ENCODE data around the gene NEIL3.

The NEIL3 gene

GRCh38 chr4:177374966-177375365, 65.3 kb downstream of the NEIL3 start:
- FAIRE-seq, result no peak

- no peak for FAIRE-seq
These were observed 65.7 kb downstream of the NEIL3 start for GRCh38 chr4:177375372-177375771.

DNA sequence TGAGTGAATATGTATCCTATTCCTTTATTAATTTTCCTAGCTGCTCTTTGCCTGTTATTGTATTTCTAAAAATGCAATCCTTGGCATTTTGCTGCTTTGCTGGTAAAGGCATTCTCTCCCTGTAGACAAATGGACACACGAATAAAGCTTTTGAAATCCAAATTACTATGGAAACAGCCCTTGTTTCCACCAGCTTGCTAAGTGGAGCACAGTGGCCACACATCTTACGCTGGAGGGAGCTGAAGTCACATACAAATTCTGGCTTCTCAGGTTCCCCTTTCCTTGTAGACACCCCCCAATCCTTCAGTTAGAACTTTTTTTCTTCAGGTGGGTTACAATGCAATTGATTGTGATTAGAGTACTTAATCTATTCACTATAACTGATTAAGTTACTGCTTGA, 66.3 kb downstream of the NEIL3 start:
- no peak for FAIRE-seq

- no peak for FAIRE-seq
These were observed 71.1 kb downstream of the NEIL3 start for GRCh38 chr4:177380730-177381287.

- no peak for FAIRE-seq
These were observed 72.2 kb downstream of the NEIL3 start for GRCh38 chr4:177381762-177382310.

DNA sequence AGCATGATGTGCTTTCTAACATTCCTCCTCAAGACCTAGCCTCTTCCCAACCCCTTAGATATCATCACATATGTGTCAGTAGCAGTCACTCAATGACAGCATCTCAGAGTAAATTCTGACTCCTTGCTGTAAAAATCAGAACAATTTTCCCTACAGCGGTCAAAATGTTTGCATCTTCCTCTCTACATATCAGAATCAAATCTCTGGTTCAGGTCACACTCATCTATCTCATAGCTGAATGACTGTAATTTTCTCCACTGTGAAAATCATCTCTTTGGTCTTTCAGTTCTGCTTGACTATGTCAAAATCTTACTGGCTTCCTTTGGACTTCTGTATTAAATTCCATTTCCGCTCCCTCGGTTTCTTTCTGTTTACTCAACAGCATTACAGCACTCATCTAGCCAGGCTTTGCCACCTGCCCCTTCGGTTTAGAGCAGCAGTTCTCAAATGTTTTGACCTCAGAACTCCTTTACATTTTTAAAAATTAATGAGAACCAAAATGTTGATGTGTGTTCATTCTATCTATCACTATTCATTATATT, 75.3 kb downstream of the NEIL3 start:
- FAIRE-seq, result no peak

- no peak for FAIRE-seq
These were observed 76.1 kb downstream of the NEIL3 start for GRCh38 chr4:177385576-177386277.

- no peak for FAIRE-seq
These were observed 76.7 kb downstream of the NEIL3 start for GRCh38 chr4:177386278-177386815.

DNA sequence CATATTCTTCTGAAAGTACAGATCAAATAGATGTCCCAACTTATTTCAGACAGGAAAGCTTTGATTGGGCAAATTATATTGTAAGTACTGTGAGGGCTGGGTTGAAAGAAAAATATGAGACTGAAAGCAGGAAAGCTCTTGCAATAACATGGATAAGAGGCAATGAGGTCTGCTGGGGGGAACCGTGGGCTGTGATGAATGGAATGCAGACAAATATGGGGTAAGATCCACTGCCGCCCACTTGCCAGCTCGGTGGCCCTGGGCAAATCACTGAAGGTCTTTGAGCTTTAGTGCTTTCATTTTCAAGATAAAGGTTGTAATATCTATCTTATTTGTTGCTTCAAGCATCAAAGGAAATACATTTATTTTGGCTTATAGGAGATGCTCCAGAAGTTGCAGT, 81.6 kb downstream of the NEIL3 start:
- no peak for FAIRE-seq

DNA sequence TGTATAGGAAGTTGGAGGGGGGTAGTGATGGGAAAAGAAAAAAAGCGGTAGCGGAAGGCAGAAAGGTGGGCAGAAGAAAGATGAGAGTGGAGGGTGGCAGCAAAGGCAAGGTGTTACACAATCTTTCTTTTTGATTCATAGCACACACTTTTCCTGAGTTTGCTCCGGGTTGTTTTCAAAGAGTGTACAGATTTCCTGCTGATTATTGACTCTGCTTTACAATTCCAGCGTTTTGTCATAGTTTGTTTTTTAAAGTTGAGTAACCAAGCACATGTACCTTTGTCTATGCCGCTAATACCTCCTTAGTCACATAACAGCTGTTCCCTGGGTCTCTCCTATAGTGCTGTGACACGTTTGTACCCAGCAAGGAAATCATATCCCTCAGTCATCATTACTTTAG, 82.3 kb downstream of the NEIL3 start:
- no peak for FAIRE-seq

- no peak for FAIRE-seq
These were observed 83.6 kb downstream of the NEIL3 start for GRCh38 chr4:177393236-177393635.

DNA sequence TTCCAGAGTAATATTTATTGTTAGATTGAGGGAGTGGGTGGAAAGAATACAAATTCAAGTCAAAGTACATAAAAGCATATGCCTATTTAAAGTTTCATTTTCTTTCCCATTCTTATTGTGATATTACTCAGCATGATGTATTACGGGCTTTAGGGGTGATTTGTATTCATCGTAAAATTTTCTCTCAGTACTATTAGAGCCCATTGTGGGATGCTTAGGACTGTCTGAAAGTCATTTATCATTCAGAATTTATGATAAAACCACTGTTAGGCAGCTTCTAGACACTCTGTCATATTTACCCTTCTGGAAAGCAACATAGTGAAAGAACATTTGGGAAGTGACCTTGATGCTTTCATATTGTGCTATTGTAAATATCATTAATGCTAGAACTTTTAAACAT, 86.7 kb downstream of the NEIL3 start:
- no peak for FAIRE-seq

GRCh38 chr4:177400030-177400429, 90.4 kb downstream of the NEIL3 start:
- no peak for FAIRE-seq

DNA sequence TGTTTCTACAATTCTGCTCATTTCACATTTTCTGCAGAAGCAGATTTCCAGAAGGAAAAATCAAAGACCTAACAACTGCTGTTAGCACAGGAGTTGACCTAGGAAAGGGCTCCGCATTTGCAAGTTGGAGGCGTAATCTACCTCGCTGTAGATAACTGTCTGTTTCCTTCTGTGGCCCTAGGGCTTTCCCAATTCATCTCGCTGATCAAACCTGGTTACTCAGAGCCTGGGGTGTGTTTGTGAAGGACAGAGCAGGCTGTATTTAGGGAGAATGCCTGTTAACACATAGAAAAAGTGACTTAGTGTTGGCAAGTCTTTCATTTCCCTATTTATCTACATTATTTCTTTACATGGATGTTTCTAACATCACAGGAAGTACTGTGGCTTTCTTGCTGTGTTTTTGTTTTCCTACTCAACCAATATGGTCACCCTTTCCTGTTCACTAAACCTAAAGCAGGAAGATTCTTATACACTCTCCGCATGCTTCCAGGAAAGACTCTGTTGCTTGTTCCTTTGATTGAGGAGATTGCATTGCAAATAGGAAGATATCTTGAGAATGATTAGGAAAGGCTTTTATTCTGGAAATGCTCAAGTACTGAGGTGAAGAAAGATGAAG, 92.1 kb downstream of the NEIL3 start:
- no peak for FAIRE-seq

GRCh38 chr4:177403746-177404145, 94.1 kb downstream of the NEIL3 start:
- no peak for FAIRE-seq

DNA sequence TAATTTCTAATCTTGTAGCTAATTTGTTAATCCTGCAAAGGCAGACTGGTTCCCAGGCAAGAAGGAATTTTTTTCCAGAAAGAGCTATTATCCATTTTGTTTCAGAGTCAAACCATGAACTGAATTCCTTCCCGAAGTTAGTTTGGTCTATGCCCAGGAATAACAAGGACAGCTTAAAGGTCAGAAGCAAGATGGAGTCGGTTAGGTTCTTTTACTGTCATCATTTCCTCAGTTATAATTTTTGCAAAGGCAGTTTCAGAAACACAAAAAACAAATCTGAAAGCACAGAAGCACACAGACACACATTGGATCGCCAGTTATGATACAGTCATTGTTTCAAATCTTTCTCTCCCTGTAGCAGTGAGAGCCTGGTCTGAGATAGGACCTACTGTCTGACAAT, 94.7 kb downstream of the NEIL3 start:
- no peak for FAIRE-seq

DNA sequence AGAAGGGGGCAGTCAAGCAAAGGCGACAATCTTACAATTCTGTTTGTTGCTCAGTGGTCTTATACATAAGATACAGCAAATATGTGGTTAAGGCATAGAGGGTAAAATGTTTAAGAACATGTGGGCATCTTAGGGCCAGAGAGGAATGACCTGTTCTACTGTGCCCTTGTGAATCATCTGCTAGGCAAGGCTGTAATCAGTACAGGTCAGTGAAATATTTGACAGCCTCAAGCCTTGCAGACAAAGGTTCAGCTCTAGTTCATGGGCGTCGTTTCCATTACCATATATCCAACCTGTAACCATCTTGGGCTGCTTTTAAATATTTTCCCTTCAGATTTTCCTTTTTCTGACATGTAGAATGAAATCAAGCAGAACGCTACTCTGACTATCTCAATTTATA, 95.3 kb downstream of the NEIL3 start:
- FAIRE-seq, result no peak

GRCh38 chr4:177405508-177405907, 95.8 kb downstream of the NEIL3 start:
- no peak for FAIRE-seq

GRCh38 chr4:177408023-177408422, 98.3 kb downstream of the NEIL3 start:
- no peak for FAIRE-seq

DNA sequence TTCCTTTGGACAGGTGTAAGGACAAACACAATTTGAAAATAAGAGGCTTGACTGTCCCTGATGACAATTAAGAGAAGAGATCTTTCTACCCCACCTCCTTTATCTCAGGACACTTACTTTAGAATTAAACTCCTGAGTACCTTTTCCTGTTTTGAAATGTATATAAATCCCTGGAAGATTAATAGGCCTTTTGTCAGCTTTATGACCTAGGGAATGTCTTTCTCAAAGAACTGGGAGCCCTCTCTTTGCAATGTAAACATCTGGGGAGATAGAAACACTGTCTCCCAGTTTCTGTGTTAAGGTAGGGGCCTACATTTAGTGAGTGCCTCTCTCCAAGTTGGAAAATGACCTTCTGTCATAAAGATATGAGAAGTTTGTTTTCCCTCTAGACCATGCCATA, 100.9 kb downstream of the NEIL3 start:
- no peak for FAIRE-seq

DNA sequence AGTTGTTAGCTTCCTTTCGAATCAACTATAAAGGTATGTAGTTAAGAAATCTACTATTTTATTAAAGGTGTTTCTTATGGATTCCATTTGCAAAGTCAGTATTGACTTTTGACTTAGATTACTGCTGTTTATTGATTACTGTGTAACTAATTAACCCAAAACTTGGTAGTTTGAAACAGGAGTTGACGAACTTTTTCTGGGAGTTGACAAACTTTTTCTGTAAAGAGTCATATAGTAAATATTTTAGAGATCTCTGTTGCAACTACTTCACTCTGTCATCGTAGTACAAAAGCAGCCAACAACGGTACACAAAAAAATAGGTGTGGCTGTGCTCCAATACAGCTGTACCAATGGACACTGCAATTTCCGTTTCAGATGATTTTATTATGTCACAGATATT, 102.3 kb downstream of the NEIL3 start:
- FAIRE-seq, result no peak

Measured in endometrium (tissue), 2 donors.